Adipocyte (in vitro differentiated cells): ENCODE data around the gene WIPF3.

Experiments used
- DNase-seq: peaks from one replicate; pipeline ENCODE4 v3.0.0-alpha.2; 2015; ENCODE audit warnings: low read depth
- H3K27me3 ChIP-seq: replicated peaks from 2 replicates; pipeline ENCODE4 v1.7.0; 2013; ENCODE audit warnings: mild to moderate bottlenecking, low read length, moderate library complexity; ENCODE audit not compliant: control insufficient read depth, insufficient read depth
- H3K36me3 ChIP-seq: 2 replicates; pipeline ENCODE4 v1.7.0; 2013; ENCODE audit warnings: low read length, mild to moderate bottlenecking, moderate library complexity; ENCODE audit not compliant: control insufficient read depth, insufficient read depth, severe bottlenecking
- H3K4me1 ChIP-seq: 2 replicates; pipeline ENCODE4 v1.7.0; 2013; ENCODE audit warnings: mild to moderate bottlenecking, low read length, moderate library complexity; ENCODE audit not compliant: control insufficient read depth, insufficient read depth
- H3K4me3 ChIP-seq: 2 replicates; pipeline ENCODE4 v1.7.0; 2013; ENCODE audit warnings: mild to moderate bottlenecking, low read length, moderate library complexity
- H3K9ac ChIP-seq: 2 replicates; pipeline ENCODE4 v1.7.0; 2013; ENCODE audit warnings: mild to moderate bottlenecking, low read length, moderate library complexity
- H3K9me3 ChIP-seq: 2 replicates; pipeline ENCODE4 v1.7.0; 2013; ENCODE audit warnings: mild to moderate bottlenecking, low read length, moderate library complexity; ENCODE audit not compliant: control insufficient read depth

The WIPF3 gene

GRCh38 chr7:29895559-29895958 lies 89.3 kb downstream of the WIPF3 start:
- H3K9ac ChIP-seq, result no peak overlapping the region
- H3K4me3 ChIP-seq, result no peak overlapping the region
- no peaks in the 10 kb centered on the region for H3K36me3 ChIP-seq
- H3K27me3 ChIP-seq, result no peaks in the 10 kb centered on the region
- DNase-seq, result no peak
- peaks cover 3% of the 10 kb centered on the region for H3K9me3 ChIP-seq
- no peaks in the 10 kb centered on the region for H3K4me1 ChIP-seq

GRCh38 chr7:29896685-29897411 lies 90.5 kb downstream of the WIPF3 start:
- H3K9ac ChIP-seq, result no peak overlapping the region
- H3K27me3 ChIP-seq, result no peaks in the 10 kb centered on the region
- H3K4me1 ChIP-seq, result no peaks in the 10 kb centered on the region
- DNase-seq, result no peak
- no peaks in the 10 kb centered on the region for H3K36me3 ChIP-seq
- H3K9me3 ChIP-seq, result peaks cover 3% of the 10 kb centered on the region
- no peak overlapping the region for H3K4me3 ChIP-seq

- no peaks in the 10 kb centered on the region for H3K36me3 ChIP-seq
- no peak overlapping the region for H3K4me3 ChIP-seq
- no peak for DNase-seq
- H3K9ac ChIP-seq, result no peak overlapping the region
- no peaks in the 10 kb centered on the region for H3K4me1 ChIP-seq
- no peaks in the 10 kb centered on the region for H3K27me3 ChIP-seq
- H3K9me3 ChIP-seq, result peaks cover 3% of the 10 kb centered on the region
Observed at GRCh38 chr7:29898301-29898700, 92.0 kb downstream of the WIPF3 start.

GRCh38 chr7:29900745-29901144 lies 94.4 kb downstream of the WIPF3 start:
- H3K9me3 ChIP-seq, result peaks cover 6% of the 10 kb centered on the region
- H3K4me1 ChIP-seq, result no peaks in the 10 kb centered on the region

GRCh38 chr7:29906200-29907022 lies 100.1 kb downstream of the WIPF3 start:
- Histone ChIP-seq H3K36me3 (no peaks in the 10 kb centered on the region), H3K4me3 (peak overlapping the region; percentile 23), H3K4me1 (no peaks in the 10 kb centered on the region), H3K27me3 (no peaks in the 10 kb centered on the region), H3K9me3 (peaks cover 30% of the 10 kb centered on the region), H3K9ac (no peak overlapping the region)
- no peak for DNase-seq

More at GRCh38 chr7:29900745-29901144, 94.4 kb downstream of the WIPF3 start:
- Histone ChIP-seq H3K36me3 (no peaks in the 10 kb centered on the region), H3K27me3 (no peaks in the 10 kb centered on the region), H3K4me3 (no peak overlapping the region), H3K9ac (no peak overlapping the region)
- DNase-seq, result no peak

GRCh38 chr7:29914180-29914579 lies 107.9 kb downstream of the WIPF3 start:
- no peak overlapping the region for H3K9ac ChIP-seq
- no peak overlapping the region for H3K4me3 ChIP-seq
- no peak for DNase-seq
- peaks cover 9% of the 10 kb centered on the region for H3K36me3 ChIP-seq
- H3K9me3 ChIP-seq, result peaks cover 3% of the 10 kb centered on the region
- peaks cover 5% of the 10 kb centered on the region for H3K4me1 ChIP-seq
- H3K27me3 ChIP-seq, result no peaks in the 10 kb centered on the region

GRCh38 chr7:29915481-29916215 lies 109.3 kb downstream of the WIPF3 start:
- DNase-seq, result peak; percentile 30
- Histone ChIP-seq H3K4me1 (peaks cover 5% of the 10 kb centered on the region), H3K27me3 (no peaks in the 10 kb centered on the region), H3K36me3 (peaks cover 23% of the 10 kb centered on the region), H3K9me3 (peaks cover 3% of the 10 kb centered on the region), H3K4me3 (no peak overlapping the region), H3K9ac (no peak overlapping the region)

- no peak overlapping the region for H3K9ac ChIP-seq
- no peak for DNase-seq
- H3K27me3 ChIP-seq, result no peaks in the 10 kb centered on the region
- H3K4me1 ChIP-seq, result peaks cover 5% of the 10 kb centered on the region
- peaks cover 35% of the 10 kb centered on the region for H3K36me3 ChIP-seq
- no peak overlapping the region for H3K4me3 ChIP-seq
- H3K9me3 ChIP-seq, result no peaks in the 10 kb centered on the region
Observed at GRCh38 chr7:29917641-29918040, 111.3 kb downstream of the WIPF3 start.

GRCh38 chr7:29918850-29919249 lies 112.5 kb downstream of the WIPF3 start:
- no peak overlapping the region for H3K9ac ChIP-seq
- peaks cover 47% of the 10 kb centered on the region for H3K36me3 ChIP-seq
- H3K9me3 ChIP-seq, result no peaks in the 10 kb centered on the region
- H3K4me3 ChIP-seq, result no peak overlapping the region
- H3K4me1 ChIP-seq, result no peaks in the 10 kb centered on the region
- no peaks in the 10 kb centered on the region for H3K27me3 ChIP-seq
- DNase-seq, result no peak

GRCh38 chr7:29919790-29920189 lies 113.5 kb downstream of the WIPF3 start:
- Histone ChIP-seq H3K4me3 (no peak overlapping the region), H3K9ac (no peak overlapping the region), H3K27me3 (no peaks in the 10 kb centered on the region), H3K4me1 (no peaks in the 10 kb centered on the region), H3K36me3 (peaks cover 53% of the 10 kb centered on the region), H3K9me3 (no peaks in the 10 kb centered on the region)
- DNase-seq, result no peak

GRCh38 chr7:29920491-29920890 lies 114.2 kb downstream of the WIPF3 start:
- Histone ChIP-seq H3K9me3 (no peaks in the 10 kb centered on the region), H3K36me3 (peaks cover 60% of the 10 kb centered on the region), H3K4me3 (no peak overlapping the region), H3K27me3 (no peaks in the 10 kb centered on the region), H3K4me1 (no peaks in the 10 kb centered on the region), H3K9ac (no peak overlapping the region)
- no peak for DNase-seq
